HUES6 (cell line): ENCODE data around the gene AMDHD1.

Experiments
- H3K27ac ChIP-seq: 2 replicates; pipeline ENCODE4 v1.7.0; 2013; ENCODE audit warnings: low read depth, mild to moderate bottlenecking, low read length, inconsistent platforms
- H3K27me3 ChIP-seq: 2 replicates; pipeline ENCODE4 v1.6.1; 2013; ENCODE audit warnings: low read length; ENCODE audit not compliant: control insufficient read depth, insufficient read depth
- H3K36me3 ChIP-seq: 2 replicates; pipeline ENCODE4 v1.6.1; 2013; ENCODE audit warnings: low read length; ENCODE audit not compliant: control insufficient read depth, insufficient read depth
- H3K4me1 ChIP-seq: 2 replicates; pipeline ENCODE4 v1.6.1; 2013; ENCODE audit warnings: low read length; ENCODE audit not compliant: control insufficient read depth, insufficient read depth
- H3K4me3 ChIP-seq: 2 replicates; pipeline ENCODE4 v1.5.1; 2013; ENCODE audit warnings: low read depth, low read length
- H3K9ac ChIP-seq: one replicate; pipeline ENCODE4 v1.6.1; 2013; ENCODE audit warnings: mild to moderate bottlenecking, low read length
- H3K9me3 ChIP-seq: 2 replicates; pipeline ENCODE4 v1.6.1; 2013; ENCODE audit warnings: low read depth, low read length; ENCODE audit not compliant: control insufficient read depth, insufficient read depth

Gene AMDHD1

GRCh38 chr12:96015672-96016071 lies 72.5 kb downstream of the AMDHD1 start:
- Histone ChIP-seq H3K27me3 (no peaks in the 10 kb centered on the region), H3K9ac (no peak overlapping the region), H3K4me1 (no peaks in the 10 kb centered on the region), H3K9me3 (no peaks in the 10 kb centered on the region), H3K4me3 (no peak overlapping the region), H3K27ac (no peak overlapping the region), H3K36me3 (peaks cover 89% of the 10 kb centered on the region)
